ENCODE data around the gene UFM1. TPM values are rescaled to one million over a fixed set of nuclear protein-coding genes. Genes with fewer than 3 reads are reported as not detected.

Gene UFM1
- total RNA-seq, 4 donors from 2014 or later, result 22.6 to 53.8 (median 38.9) TPM

DNA sequence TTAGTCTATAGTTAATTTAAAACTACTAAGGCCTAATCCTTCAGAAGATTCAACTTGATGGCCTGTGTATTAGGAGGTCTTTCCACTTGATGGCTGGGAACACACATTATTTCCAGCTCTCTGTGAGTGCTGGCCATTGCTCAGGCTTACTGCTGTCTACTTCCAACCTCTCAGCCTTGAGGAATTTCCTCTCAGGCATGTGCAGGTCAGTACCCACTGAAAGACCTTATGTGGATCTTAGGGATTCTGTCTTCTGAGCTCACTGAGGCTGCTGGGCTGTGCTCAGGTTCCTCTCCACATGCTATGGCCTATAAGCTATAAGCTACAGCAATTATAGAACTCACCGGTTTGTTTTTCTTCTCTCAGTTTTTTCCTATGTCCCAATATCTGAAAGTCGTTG, 11.6 kb upstream of the UFM1 start:
- Histone ChIP-seq H3K4me3 (no peak overlapping the region), H3K4me1 (no peaks in the 10 kb centered on the region), H3K27me3 (no peaks in the 10 kb centered on the region), H3K27ac (no peak overlapping the region), H3K9me3 (no peaks in the 10 kb centered on the region), H3K36me3 (no peaks in the 10 kb centered on the region)
- TF ChIP-seq, protein P1, sequence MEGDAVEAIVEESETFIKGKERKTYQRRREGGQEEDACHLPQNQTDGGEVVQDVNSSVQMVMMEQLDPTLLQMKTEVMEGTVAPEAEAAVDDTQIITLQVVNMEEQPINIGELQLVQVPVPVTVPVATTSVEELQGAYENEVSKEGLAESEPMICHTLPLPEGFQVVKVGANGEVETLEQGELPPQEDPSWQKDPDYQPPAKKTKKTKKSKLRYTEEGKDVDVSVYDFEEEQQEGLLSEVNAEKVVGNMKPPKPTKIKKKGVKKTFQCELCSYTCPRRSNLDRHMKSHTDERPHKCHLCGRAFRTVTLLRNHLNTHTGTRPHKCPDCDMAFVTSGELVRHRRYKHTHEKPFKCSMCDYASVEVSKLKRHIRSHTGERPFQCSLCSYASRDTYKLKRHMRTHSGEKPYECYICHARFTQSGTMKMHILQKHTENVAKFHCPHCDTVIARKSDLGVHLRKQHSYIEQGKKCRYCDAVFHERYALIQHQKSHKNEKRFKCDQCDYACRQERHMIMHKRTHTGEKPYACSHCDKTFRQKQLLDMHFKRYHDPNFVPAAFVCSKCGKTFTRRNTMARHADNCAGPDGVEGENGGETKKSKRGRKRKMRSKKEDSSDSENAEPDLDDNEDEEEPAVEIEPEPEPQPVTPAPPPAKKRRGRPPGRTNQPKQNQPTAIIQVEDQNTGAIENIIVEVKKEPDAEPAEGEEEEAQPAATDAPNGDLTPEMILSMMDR (IDR thresholded peaks at IDR 0.05), result no peak
- TF ChIP-seq POLR2A (IDR thresholded peaks at IDR 0.05), result no peak
- intact Hi-C loops (cut with DNase I), result no loop called here
- DNase-seq, result no peak
- WGBS, 2 donors, result 86 to 87% methylated on average over 2 of the region's 2 CpGs

DNA sequence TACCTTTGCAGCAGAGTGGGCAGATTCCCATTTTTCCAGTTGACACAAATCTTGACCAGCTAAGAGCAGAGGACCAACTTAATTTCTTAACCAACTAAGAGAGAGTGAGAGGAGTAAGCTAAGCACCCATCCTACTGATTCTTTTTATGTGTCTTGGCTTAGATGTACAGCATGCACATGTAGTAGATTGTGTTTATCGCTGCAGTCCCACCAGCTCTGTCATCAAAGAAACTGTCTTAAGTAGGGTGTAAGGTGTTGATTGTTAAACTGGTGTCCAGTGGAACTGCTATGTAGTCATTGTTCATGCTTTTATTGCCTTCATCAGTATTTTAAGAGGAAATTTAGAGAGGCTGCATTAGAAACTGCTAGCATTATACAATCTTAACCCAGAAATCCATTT, 9.0 kb upstream of the UFM1 start:
- Histone ChIP-seq H3K4me3 (no peak overlapping the region), H3K36me3 (no peaks in the 10 kb centered on the region), H3K9me3 (no peaks in the 10 kb centered on the region), H3K27ac (no peak overlapping the region), H3K27me3 (no peaks in the 10 kb centered on the region), H3K4me1 (no peaks in the 10 kb centered on the region)
- WGBS, 2 donors, result 92 to 100% methylated on average over 1 of the region's 1 CpG
- TF ChIP-seq, protein P1 (IDR thresholded peaks at IDR 0.05), result no peak
- TF ChIP-seq POLR2A (IDR thresholded peaks at IDR 0.05), result no peak
- intact Hi-C loops (cut with DNase I), result no loop called here
- no peak for DNase-seq

DNA sequence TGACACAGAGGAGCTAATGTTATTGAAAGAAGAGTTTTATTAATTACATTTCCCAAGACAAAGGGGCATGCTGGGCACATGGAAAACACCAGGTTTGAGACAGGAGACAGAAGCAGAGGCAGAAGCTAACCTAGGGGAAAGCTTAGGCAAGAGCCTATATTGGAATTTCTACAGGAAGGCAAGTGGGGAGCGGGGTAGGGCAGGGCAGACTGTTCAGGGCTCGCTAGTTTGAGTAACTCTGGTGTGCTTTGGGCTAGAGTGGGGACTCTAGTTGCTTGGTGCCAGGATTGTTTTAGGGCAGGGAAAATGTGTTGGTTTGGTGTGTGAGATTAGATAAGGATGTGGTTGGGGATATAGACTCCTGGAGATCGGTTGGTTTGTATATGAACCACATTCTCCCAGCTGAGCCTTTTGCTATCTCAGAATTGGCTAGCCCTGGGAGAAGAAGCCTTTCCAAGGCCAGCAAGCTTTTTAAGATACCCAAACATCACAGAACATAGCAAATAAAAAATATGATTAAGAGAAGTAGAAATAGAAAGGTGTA, 8.4 kb upstream of the UFM1 start:
- Histone ChIP-seq H3K27me3 (no peaks in the 10 kb centered on the region), H3K36me3 (no peaks in the 10 kb centered on the region), H3K9me3 (no peaks in the 10 kb centered on the region), H3K4me1 (no peaks in the 10 kb centered on the region), H3K4me3 (no peak overlapping the region), H3K27ac (no peak overlapping the region)
- TF ChIP-seq POLR2A (IDR thresholded peaks at IDR 0.05), result no peak
- TF ChIP-seq, protein P1 (IDR thresholded peaks at IDR 0.05), result no peak
- WGBS, 2 donors, result 80 to 84% methylated on average over 3 of the region's 3 CpGs
- intact Hi-C loops (cut with DNase I), result no loop called here
- DNase-seq, result no peak

DNA sequence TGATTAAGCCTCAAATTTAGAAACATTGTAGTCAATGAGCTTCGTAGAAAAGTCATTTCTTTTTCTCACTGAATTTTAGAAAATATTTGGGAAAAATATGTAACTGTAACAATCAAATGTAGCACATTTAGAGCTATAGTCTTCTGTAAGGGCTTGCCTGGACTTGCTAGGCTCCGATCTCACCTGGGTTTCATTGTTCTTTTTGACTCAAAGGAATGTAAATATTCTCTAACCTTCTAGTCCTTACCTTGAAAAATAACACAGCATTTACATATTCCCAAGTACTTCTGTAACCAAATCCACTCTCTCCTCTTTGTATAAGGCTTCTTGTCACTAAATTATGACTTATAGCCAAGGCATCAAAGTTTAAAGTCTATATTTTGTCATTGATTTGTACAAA, 2.9 kb upstream of the UFM1 start:
- H3K4me3 ChIP-seq, result no peak overlapping the region
- DNase-seq, result no peak
- H3K27ac ChIP-seq, result no peak overlapping the region
- no peaks in the 10 kb centered on the region for H3K9me3 ChIP-seq
- peaks cover 0 to 6% (median 5%) of the 10 kb centered on the region in 3 donors for H3K36me3 ChIP-seq
- 46 to 60% methylated on average over 2 of the region's 2 CpGs for WGBS, 2 donors
- intact Hi-C loops (cut with DNase I), result no loop called here
- peaks cover 13 to 43% (median 14%) of the 10 kb centered on the region in 3 donors for H3K4me1 ChIP-seq
- no peak for TF ChIP-seq POLR2A (IDR thresholded peaks at IDR 0.05)
- TF ChIP-seq, protein P1 (IDR thresholded peaks at IDR 0.05), result no peak
- H3K27me3 ChIP-seq, result no peaks in the 10 kb centered on the region

DNA sequence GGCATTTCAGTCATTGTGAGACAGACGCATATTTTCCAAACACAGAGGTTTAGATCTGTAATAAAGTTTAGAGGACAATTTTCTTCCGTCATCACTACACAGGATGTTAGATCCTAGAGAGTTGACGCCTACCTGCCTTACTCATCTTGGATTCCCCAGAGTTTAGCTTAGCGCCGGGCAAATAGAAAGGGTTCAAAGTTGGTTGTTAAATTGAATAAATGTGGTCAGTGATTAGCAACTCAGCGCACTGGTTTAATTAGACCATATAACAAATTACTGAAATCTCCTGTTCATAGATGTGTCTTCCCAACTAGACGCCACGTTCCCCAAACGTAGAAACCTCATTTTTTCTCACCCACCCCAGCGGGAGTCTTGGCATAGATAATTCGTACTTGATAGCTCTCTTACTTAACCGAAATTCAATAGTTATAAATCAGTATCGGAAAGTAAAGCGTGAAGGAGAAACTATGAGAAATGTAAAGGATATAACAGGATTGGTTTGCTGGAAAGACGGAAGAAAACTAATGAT, 726 bp upstream of the UFM1 start:
- TF ChIP-seq POLR2A (IDR thresholded peaks at IDR 0.05), result no peak
- TF ChIP-seq, protein P1 (IDR thresholded peaks at IDR 0.05), result no peak
- Histone ChIP-seq H3K4me3 (peak overlapping the region; percentile 78 to 94 (median 84)), H3K4me1 (peaks cover 13 to 57% (median 14%) of the 10 kb centered on the region in 3 donors), H3K27me3 (no peaks in the 10 kb centered on the region), H3K27ac (peak overlapping the region; percentile 93 to 96 (median 94)), H3K9me3 (no peaks in the 10 kb centered on the region), H3K36me3 (peaks cover 0 to 28% (median 5%) of the 10 kb centered on the region in 3 donors)
- intact Hi-C loops (cut with DNase I), result no loop called here
- 0 to 1% methylated on average over 15 of the region's 15 CpGs for WGBS, 2 donors
- no peak for DNase-seq

Data from esophagus squamous epithelium (tissue), 5 donors.